H9 (cell line): ENCODE data around the gene ABCA3. TPM values are rescaled to one million over a fixed set of nuclear protein-coding genes. Genes with fewer than 3 reads are reported as not detected.

Experiments
- DNase-seq: peaks from one replicate; pipeline ENCODE4 v3.0.0-alpha.2; 2017
- H2AFZ ChIP-seq: one replicate; pipeline ENCODE4 v1.6.1; 2013; ENCODE audit warnings: mild to moderate bottlenecking, low read length, control low read depth, moderate library complexity
- H2AK5ac ChIP-seq: 2 replicates; pipeline ENCODE4 v1.6.1; 2013; ENCODE audit warnings: low read length, control low read depth, mixed read lengths; ENCODE audit not compliant: insufficient read length
- H2BK120ac ChIP-seq: one replicate; pipeline ENCODE4 v1.6.1; 2013; ENCODE audit warnings: low read depth, mild to moderate bottlenecking, low read length, control low read depth, inconsistent platforms; ENCODE audit not compliant: poor library complexity, severe bottlenecking
- H2BK12ac ChIP-seq: 2 replicates; pipeline ENCODE4 v1.6.1; 2013; ENCODE audit warnings: low read length, control low read depth, mixed read lengths, low read depth; ENCODE audit not compliant: insufficient read length
- H2BK15ac ChIP-seq: 2 replicates; pipeline ENCODE4 v1.6.1; 2013; ENCODE audit warnings: low read depth, low read length, control low read depth
- H2BK20ac ChIP-seq: one replicate; pipeline ENCODE4 v1.6.1; 2013; ENCODE audit warnings: low read depth, mild to moderate bottlenecking, low read length, control low read depth, inconsistent platforms; ENCODE audit not compliant: poor library complexity, severe bottlenecking
- H2BK5ac ChIP-seq: 2 replicates; pipeline ENCODE4 v1.6.1; 2013; ENCODE audit warnings: low read length, control low read depth, mixed read lengths; ENCODE audit not compliant: insufficient read length
- H3K14ac ChIP-seq: 2 replicates; pipeline ENCODE4 v1.6.1; 2013; ENCODE audit warnings: low read length, control low read depth; ENCODE audit not compliant: insufficient read depth
- H3K18ac ChIP-seq: 2 replicates; pipeline ENCODE4 v1.6.1; 2013; ENCODE audit warnings: low read depth, mild to moderate bottlenecking, mixed read lengths, low read length, control low read depth; ENCODE audit not compliant: insufficient read length
- H3K23ac ChIP-seq: 2 replicates; pipeline ENCODE4 v1.6.1; 2013; ENCODE audit warnings: low read length, control low read depth, mixed read lengths, low read depth; ENCODE audit not compliant: insufficient read length
- H3K23me2 ChIP-seq: 2 replicates; pipeline ENCODE4 v1.6.1; 2013; ENCODE audit warnings: low read depth, mild to moderate bottlenecking, mixed read lengths, low read length, control low read depth; ENCODE audit not compliant: insufficient read length, poor library complexity, severe bottlenecking
- H3K27ac ChIP-seq: 2 replicates; pipeline ENCODE4 v1.5.1; 2013; ENCODE audit warnings: low read length, control low read depth, mixed read lengths, low read depth; ENCODE audit not compliant: insufficient read length
- H3K27me3 ChIP-seq: 2 replicates; pipeline ENCODE4 v1.6.1; 2013; ENCODE audit warnings: low read length, control low read depth, inconsistent platforms; ENCODE audit not compliant: insufficient read depth
- H3K4ac ChIP-seq: 2 replicates; pipeline ENCODE4 v1.6.1; 2013; ENCODE audit warnings: low read depth, mild to moderate bottlenecking, control low read depth, inconsistent platforms, low read length, moderate library complexity
- H3K4me1 ChIP-seq: 2 replicates; pipeline ENCODE4 v1.6.1; 2013; ENCODE audit warnings: low read length, control low read depth, inconsistent platforms; ENCODE audit not compliant: insufficient read depth
- H3K4me2 ChIP-seq: 2 replicates; pipeline ENCODE4 v1.6.1; 2013; ENCODE audit warnings: low read length, control low read depth, mixed read lengths; ENCODE audit not compliant: insufficient read length, insufficient read depth
- H3K56ac ChIP-seq: 2 replicates; pipeline ENCODE4 v1.6.1; 2013; ENCODE audit warnings: low read depth, mild to moderate bottlenecking, mixed read lengths, low read length, control low read depth; ENCODE audit not compliant: insufficient read length
- H3K79me1 ChIP-seq: 2 replicates; pipeline ENCODE4 v1.6.1; 2013; ENCODE audit warnings: low read depth, mild to moderate bottlenecking, moderate library complexity, low read length, control low read depth, inconsistent platforms; ENCODE audit not compliant: insufficient read depth, poor library complexity, severe bottlenecking
- H3K79me2 ChIP-seq: 2 replicates; pipeline ENCODE4 v1.6.1; 2013; ENCODE audit warnings: low read length, control low read depth, inconsistent platforms; ENCODE audit not compliant: insufficient read depth
- H3K9ac ChIP-seq: 2 replicates; pipeline ENCODE4 v1.6.1; 2013; ENCODE audit warnings: low read length, control low read depth, mixed read lengths; ENCODE audit not compliant: insufficient read length; ENCODE audit errors: extremely low read depth
- H3K9me3 ChIP-seq: one replicate; pipeline ENCODE4 v1.6.1; 2013; ENCODE audit warnings: low read depth, low read length, inconsistent platforms; ENCODE audit not compliant: control insufficient read depth
- H3T11ph ChIP-seq: one replicate; pipeline ENCODE4 v1.6.1; 2013; ENCODE audit warnings: mild to moderate bottlenecking, low read length, control low read depth, inconsistent platforms
- H4K20me1 ChIP-seq: one replicate; pipeline ENCODE4 v1.6.1; 2013; ENCODE audit not compliant: control insufficient read depth, insufficient read length, insufficient read depth
- H4K5ac ChIP-seq: 2 replicates; pipeline ENCODE4 v1.6.1; 2013; ENCODE audit warnings: low read depth, mild to moderate bottlenecking, mixed read lengths, low read length, control low read depth; ENCODE audit not compliant: insufficient read length
- H4K8ac ChIP-seq: replicated peaks from 2 replicates; pipeline ENCODE4 v1.6.1; 2013; ENCODE audit warnings: low read length, control low read depth, mixed read lengths, low read depth; ENCODE audit not compliant: insufficient read length
- H4K91ac ChIP-seq: 2 replicates; pipeline ENCODE4 v1.6.1; 2013; ENCODE audit warnings: low read depth, mild to moderate bottlenecking, moderate library complexity, mixed read lengths, low read length, control low read depth; ENCODE audit not compliant: insufficient read length
- H3K27ac Mint-ChIP-seq, 3 experiments: 2 replicates in 2 of 3; 3 replicates in 1 of 3; pipeline ENCODE4 v1.8.0; 2020 to 2021; ENCODE audit warnings: mixed read lengths in 3 of 3, mild to moderate bottlenecking in 1 of 3, moderate library complexity in 1 of 3
- H3K27me3 Mint-ChIP-seq: 2 replicates; pipeline ENCODE4 v1.8.0; 2021; ENCODE audit warnings: low read depth, mild to moderate bottlenecking, moderate library complexity, mixed read lengths
- H3K36me3 Mint-ChIP-seq, 3 experiments: 2 replicates in 2 of 3; 3 replicates in 1 of 3; pipeline ENCODE4 v1.8.0; 2020 to 2021; ENCODE audit warnings: low read depth in 3 of 3, mixed read lengths in 3 of 3; ENCODE audit not compliant: insufficient read depth in 1 of 3
- H3K4me1 Mint-ChIP-seq, 2 experiments: 2 replicates each; pipeline ENCODE4 v1.8.0; 2020; ENCODE audit warnings: mixed read lengths in 2 of 2
- H3K4me3 Mint-ChIP-seq, 2 experiments: 2 replicates in 1 of 2; 3 replicates in 1 of 2; pipeline ENCODE4 v1.8.0; 2020 to 2021; ENCODE audit warnings: mild to moderate bottlenecking in 2 of 2, mixed read lengths in 2 of 2, moderate library complexity in 1 of 2
- H3K9me3 Mint-ChIP-seq, 2 experiments: 2 replicates in 1 of 2; 3 replicates in 1 of 2; pipeline ENCODE4 v1.8.0; 2020; ENCODE audit warnings: mild to moderate bottlenecking in 2 of 2, mixed read lengths in 2 of 2, moderate library complexity in 1 of 2
- WGBS: extraction: QIAGEN DNeasy Blood & Tissue Kit; methylation state at CpG from one replicate; pipeline ENCODE4 v1.1.7; 2013; ENCODE audit warnings: missing lambda C conversion rate, low lambda C conversion rate, mixed read lengths; ENCODE audit not compliant: insufficient read length; ENCODE audit errors: extremely low coverage; 5-methylcytosine and 5-hydroxymethylcytosine counted together
- total RNA-seq: library from RNA; stranded (reverse); gene quantifications from 2 replicates; pipeline ENCODE4 v1.2.1, GENCODE V29; 2021
- TF ChIP-seq, protein P1 (sequence below): fragments of 200-600 bp; sonication (generic); conservative IDR thresholded peaks from 3 replicates; pipeline ENCODE4 v1.8.0; 2021; ENCODE audit warnings: antibody characterized with exemption, mild to moderate bottlenecking

The ABCA3 gene
- total RNA-seq, 1 experiment from 2014 or later = 8.0 TPM

DNA sequence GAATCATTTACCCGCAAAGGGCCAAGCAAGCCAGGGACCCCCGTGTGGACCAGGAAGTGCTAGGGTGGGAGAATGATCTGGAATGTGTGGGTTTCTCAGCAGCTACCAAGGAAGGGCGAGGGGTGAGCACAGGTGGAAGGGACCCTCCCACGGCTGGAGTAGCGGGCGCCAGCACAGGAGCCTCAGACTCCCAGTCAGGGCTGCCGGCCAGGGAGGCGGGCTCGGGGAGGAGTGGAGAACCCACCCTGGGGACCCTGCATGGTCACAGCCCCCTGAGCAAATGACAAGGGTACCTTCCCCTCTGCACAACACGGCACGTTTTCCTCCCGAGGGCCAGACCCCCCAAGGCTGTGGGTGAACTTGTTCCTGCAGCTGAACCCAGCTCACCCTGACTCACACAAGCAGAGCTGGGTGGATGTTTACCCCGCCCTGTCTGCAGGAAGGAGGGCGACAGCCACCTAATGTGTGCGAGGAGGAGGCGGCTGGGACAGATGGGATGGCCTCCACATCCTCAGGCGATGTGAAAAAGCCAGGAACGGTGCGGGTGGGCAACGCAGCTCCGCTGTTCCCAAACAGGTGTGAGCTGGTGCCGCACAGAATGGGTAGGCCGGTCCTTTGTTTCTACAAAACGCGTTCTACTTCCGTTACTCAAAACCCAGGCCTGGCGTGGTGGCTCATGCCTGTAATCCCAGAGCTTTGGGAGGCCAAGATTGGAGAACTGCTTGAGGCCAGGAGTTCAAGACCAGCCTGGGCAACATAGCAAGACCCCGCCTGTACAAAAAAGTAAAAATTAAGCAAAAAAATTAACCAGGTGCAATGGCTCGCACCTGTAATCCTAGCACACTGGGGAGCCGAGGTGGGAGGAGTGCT, 95.4 kb downstream of the ABCA3 start:
- Histone ChIP-seq H3K56ac (no peak overlapping the region), H3K4me2 (no peak overlapping the region), H3K23ac (no peak overlapping the region), H3K14ac (no peak overlapping the region), H4K5ac (no peak overlapping the region), H3K4ac (no peak overlapping the region), H2BK120ac (no peak overlapping the region), H2BK15ac (no peak overlapping the region), H3K18ac (no peak overlapping the region), H3K9me3 (no peaks in the 10 kb centered on the region), H3K9ac (no peak overlapping the region), H2BK12ac (no peak overlapping the region), H2BK5ac (no peak overlapping the region), H3K4me1 (no peaks in the 10 kb centered on the region), H3K79me2 (no peaks in the 10 kb centered on the region; the same call in 1 of the 2 replicates), H3K27me3 (no peaks in the 10 kb centered on the region), H4K8ac (no peak overlapping the region), H4K20me1 (no peaks in the 10 kb centered on the region), H2AK5ac (no peak overlapping the region), H3T11ph (no peak overlapping the region), H2BK20ac (no peak overlapping the region), H4K91ac (no peak overlapping the region), H3K79me1 (no peaks in the 10 kb centered on the region), H3K23me2 (peaks cover under 1% of the 10 kb centered on the region), H2AFZ (no peak overlapping the region), H3K27ac (no peak overlapping the region)
- TF ChIP-seq, protein P1, sequence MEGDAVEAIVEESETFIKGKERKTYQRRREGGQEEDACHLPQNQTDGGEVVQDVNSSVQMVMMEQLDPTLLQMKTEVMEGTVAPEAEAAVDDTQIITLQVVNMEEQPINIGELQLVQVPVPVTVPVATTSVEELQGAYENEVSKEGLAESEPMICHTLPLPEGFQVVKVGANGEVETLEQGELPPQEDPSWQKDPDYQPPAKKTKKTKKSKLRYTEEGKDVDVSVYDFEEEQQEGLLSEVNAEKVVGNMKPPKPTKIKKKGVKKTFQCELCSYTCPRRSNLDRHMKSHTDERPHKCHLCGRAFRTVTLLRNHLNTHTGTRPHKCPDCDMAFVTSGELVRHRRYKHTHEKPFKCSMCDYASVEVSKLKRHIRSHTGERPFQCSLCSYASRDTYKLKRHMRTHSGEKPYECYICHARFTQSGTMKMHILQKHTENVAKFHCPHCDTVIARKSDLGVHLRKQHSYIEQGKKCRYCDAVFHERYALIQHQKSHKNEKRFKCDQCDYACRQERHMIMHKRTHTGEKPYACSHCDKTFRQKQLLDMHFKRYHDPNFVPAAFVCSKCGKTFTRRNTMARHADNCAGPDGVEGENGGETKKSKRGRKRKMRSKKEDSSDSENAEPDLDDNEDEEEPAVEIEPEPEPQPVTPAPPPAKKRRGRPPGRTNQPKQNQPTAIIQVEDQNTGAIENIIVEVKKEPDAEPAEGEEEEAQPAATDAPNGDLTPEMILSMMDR = no peak
- Mint-ChIP-seq H3K4me3 (no peak overlapping the region; a peak in 1 of 5 replicates), H3K4me1 (no peaks in the 10 kb centered on the region; a peak in 1 of 4 replicates), H3K9me3 (no peaks in the 10 kb centered on the region; a peak in 1 of 5 replicates), H3K36me3 (peaks cover 18 to 73% (median 53%) of the 10 kb centered on the region in 3 experiments; a peak in 6 of 7 replicates), H3K27me3 (no peaks in the 10 kb centered on the region), H3K27ac (no peak overlapping the region)
- WGBS = no CpG with 5 or more reads among the region's 30 CpGs
- DNase-seq = no peak
